IPS-NIHi11 (cell line): ENCODE measurements around the gene TGFBR3.
"Not testable (repeated sequence)": the region's sequence is repeated elsewhere in the genome, so short reads cannot be mapped to it uniquely, and the experiment has no call there.

Source experiments
- DNase-seq: peaks from one replicate; pipeline ENCODE4 v3.0.0; 2012; ENCODE audit warnings: mixed read lengths, low spot score

Gene TGFBR3

DNA sequence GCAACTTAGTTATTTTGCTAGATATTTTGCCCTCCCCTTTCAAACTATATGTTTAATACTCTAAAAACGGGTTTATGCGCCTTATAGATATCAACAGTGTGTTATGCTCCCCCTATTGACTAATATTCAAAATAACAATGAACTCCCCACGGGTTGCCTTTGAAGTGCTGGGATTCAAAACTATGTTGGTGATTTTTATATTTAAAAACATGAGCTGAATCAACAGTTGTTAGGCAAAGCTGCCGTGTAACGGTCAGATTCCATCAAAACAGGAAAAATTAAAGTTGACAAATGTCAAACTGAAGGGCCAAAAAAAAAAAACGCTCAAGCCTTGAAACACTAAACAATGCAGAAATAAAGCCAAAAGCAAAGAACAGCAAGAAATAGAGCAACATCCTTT lies 2.5 kb downstream of the TGFBR3 start:
- DNase-seq = no peak

DNA sequence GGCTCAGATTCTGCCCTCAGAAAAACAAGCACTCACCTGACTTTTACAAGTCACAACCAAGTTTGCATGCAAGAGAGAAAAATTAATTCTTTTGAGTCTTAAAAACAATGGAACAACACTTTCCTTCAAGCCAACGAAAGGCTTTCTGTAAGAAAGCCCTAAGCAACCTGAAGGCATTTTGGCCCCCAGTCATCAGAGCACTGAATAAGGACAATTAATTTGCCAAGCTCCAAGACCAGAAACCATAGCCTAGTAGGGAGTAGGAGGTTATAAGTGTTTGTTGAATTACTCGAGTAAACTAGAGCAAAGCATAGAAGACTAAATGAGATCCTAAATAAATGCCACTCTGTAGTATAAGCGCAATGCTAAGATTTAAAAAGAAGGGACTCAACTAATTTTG lies 4.7 kb downstream of the TGFBR3 start:
- DNase-seq = no peak

DNA sequence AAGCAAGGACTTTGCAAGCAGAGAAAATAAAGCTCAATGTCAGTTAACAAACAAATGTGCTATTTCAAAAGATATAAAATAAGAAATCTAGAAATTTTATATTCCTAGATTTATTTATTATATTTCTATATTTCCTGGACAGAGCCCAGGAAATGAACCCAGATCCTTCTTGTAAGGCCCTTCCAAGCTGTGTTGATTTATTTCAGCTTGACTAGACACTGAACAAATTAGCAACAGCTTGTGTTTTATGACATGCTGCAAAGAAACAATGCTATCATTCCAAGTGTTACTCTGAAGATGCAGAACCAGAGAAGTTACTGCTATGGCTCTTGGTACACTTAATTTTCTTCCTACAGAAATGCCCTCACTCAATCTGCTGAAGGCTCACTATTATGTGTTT lies 6.2 kb downstream of the TGFBR3 start:
- DNase-seq = no peak

DNA sequence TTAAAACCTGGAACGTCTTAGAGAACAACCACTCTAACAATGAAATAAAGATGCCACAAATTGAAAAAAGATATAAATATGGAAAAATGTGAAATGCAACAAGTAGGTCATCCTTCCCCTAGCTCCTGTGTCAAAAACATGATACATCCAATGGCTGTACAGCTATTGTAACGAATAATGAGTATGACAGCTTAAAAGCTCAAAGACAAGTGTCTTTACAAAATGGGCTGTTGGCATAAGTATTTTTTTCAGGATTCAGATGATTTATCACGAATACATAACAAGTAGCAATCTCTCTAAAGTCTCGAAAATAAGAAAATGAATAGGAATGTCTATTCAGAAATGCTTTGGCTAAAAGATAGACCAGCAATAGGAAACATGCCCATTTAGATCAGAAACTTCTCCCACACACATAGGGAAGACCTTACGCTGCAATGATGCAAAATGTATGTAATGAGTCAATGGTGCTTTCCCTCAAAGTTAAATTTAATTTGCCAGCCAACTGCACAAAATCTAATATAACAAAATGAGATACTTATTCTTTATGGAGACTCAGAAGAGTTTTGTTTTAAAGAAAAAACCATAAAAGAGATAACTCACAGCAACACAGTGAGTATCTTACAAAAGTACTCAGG lies 8.3 kb downstream of the TGFBR3 start:
- DNase-seq = no peak

DNA sequence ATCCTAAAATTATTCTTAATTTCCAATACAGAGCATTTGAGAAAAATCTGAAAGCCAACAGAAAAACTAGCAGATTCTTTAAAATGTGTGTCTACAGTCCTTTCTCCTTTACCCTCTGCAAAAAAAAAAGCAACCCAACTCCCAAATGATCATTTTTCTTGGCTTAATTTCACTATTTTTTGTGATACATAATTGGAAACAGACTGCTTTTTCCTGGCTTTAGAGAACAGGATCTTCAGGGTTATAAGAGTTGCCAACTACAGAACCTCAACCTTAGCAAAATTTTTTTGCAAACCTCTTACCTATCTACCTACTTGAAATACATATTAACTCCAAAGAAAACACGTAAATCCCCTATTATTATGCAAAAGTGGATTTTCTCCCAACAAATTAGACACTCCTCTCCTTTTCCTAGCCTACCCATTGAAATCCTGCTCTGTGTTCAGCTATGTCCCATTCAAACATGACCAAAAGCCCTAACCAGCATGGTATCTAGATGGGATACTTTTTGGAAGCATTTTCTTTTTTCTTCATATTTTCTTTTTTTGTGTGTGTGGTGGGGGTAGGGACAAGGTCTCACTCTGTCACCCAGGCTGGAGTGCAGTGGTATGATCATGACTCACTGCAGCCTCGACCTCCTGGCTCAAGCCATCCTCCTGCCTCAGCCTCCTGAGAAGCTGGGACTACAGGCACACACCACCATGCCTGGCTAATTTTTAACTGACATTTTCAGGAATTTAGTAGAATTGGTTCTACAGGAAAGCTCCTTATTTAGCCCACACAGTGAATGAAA lies 9.0 kb downstream of the TGFBR3 start:
- DNase-seq = no peak

DNA sequence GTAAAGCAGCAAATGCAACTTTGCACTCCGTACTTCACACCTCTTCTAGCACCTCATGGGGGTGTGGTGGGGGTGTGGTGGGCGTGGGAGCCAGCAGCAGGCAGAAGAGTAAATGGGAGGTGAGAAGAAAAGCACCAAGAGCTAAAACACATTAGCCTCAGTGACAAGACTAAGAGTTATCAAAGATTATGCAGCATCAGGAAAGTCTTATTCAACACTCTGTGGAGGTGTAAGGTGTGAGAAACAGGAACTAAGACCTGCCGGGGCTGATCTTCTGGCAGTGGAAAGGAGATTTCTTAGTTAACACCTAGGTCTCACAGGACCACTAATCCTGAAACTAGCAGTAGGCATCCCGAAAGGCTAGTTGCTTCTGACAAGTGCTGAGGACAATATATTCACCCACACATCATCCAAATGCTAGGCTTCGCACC lies 9.9 kb downstream of the TGFBR3 start:
- no peak for DNase-seq

DNA sequence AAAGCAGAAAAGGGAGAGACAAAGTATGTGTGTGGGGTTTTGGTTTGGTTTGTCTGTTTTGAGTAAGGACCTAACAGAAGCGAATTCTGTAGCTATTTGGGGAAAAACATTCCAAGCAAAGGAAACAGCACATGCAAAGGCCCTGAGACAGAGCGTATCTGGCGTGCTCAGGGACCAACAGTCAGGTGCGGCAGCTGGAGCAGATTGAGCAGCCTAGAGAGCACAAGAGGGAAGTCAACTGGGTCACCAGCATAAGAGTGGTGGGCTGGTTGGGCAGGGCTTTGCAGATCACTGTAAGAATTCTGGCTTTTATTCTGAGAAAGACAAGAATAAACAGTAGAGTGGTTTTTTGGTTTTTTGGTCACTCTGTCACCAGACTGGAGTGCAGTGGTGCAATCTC lies 11.8 kb downstream of the TGFBR3 start:
- no peak for DNase-seq

DNA sequence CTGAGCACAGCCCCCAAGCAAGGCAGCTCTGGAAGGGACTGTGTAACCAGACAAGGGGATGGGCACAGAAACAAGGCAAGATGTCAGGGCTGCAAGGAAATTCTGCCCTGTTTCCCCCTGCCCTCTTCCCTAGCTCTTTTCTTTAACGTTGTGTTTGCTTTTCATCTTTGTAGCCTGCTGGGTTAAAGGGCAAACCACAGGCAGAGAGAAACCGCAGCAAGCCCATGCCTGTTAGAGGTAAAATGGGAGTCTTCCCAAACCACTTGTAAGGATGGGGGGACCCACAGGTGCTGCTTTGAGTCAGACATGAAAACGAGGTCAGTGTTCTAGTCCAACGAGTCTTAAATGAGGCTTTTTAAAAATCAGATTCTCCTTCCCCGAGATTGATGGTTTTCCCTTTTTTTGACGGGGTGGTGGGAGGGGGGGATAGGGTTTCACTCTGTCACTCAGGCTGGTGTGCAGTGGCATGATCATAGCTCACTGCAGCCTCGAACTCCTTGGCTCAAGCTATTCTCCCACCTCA lies 13.3 kb downstream of the TGFBR3 start:
- no peak for DNase-seq

DNA sequence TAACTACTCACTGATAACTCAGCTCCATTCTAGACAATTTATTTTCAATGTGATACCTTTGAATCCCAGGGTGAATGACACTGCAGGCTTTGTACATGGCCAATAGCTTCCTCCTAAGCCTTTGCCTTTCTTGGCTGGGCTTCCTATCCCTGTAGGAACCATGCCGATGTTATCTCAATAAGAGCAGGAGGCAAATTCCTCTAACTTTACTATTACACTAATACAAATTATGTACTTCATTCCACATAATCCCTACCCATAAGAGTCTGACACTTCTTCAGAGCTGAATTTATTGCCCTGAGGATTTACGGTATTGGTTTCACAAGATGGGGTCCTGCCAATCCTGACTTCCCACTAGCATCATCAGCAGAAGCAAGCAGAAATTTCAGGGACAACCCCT lies 14.0 kb downstream of the TGFBR3 start:
- DNase-seq = no peak

DNA sequence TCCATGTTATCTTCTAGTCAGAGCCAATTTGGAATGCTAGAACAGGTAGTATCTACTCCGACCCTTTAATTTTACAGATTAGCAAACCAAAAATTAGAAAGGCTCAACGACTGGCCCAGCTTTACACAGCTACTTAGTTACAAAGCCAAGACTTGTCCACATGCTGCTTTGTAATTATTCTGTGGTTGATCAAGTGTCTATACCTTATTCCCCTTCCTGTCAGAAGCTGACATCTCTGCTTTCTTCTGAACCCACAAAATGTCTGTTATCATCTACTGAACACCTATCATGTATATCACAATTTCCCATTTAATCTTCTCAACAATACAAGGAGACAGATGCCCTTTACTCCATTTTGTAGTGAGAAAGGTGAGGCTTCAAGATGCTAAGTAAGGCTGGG lies 15.6 kb downstream of the TGFBR3 start:
- no peak for DNase-seq

DNA sequence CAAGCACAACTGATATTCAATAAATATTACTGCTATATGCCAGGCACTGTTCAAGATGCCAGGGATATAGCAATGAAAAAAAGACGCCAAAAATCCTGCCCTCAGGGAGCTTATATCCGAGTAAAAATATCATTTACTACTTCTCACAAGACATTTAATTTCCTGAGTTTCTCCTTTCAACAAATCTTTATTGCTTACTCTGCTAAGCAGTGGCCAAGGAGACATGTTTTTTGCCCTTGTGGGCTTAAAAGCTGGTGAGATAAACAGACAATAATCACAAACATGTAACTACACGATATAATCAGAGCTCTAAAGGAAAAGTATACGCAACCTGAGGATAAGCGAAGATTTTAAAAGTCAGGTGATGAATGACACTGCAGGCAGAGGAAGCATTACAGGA lies 19.5 kb downstream of the TGFBR3 start:
- DNase-seq = no peak

DNA sequence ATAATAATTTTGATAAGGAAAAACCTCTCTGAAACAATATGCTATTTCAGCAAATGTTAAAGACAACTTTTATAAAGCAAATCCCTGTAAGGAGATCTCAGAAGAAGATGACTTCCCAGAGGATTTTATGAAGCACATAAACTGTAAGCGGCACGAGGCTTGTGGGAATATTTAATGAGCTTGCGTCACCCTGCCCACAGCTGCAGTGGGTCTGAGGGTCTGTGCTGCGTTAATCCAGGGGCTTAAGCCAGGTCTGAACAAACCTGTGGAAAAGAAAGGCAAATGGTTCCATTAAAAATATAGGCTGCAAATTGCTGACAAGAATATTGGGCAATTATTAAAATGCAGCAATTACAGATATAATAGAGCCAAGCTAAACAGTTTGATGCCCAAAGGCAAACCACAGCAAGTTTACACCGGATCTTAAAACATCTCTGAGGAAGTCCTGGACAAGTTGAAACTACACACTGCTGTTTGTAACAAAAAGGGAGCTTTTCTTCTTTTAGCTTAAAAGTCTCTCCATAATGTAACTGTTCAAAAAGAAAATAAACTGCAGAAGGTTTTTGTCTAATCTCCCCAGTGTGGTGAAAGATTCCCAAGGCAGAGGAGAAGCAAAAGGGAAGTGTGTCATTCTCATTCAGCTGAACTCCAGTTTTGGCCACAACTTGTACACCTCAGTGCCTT lies 21.8 kb downstream of the TGFBR3 start:
- DNase-seq = no peak

DNA sequence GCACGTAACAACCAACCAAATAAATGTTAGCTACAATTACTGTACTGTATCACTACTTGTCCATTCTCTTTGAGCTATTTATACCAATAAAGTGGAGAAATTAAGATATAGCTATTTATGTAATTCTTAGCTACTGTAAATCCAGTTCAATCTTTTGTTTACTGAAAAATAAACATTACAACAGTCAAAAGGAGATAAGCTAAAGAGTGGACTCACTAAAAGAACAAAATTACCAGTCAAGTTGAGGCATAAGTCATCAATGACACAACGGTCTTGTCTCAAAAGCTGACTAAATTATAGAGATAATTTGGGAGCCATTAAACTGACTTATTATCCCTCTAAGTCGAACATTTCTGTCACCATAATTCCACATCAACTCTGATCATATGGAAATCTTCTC lies 22.5 kb downstream of the TGFBR3 start:
- no peak for DNase-seq

DNA sequence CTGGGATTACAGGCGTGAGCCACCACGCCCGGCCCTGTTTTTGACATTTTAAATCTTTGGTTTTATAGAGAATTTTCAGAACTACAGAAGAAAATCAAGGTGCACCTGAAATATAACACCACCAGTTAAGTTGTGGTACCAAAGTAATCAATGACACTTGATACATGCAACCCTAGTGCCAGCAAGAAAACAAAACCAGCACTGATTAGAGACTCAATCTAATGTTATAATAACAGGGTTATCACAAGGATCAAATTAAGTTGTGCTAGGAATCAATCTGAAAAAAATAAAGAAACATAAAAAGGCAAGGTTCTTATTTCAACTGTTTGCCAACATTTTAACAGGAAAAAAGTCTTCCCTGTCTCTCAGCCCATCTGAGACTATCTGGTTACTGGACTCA lies 23.8 kb downstream of the TGFBR3 start:
- DNase-seq = no peak

DNA sequence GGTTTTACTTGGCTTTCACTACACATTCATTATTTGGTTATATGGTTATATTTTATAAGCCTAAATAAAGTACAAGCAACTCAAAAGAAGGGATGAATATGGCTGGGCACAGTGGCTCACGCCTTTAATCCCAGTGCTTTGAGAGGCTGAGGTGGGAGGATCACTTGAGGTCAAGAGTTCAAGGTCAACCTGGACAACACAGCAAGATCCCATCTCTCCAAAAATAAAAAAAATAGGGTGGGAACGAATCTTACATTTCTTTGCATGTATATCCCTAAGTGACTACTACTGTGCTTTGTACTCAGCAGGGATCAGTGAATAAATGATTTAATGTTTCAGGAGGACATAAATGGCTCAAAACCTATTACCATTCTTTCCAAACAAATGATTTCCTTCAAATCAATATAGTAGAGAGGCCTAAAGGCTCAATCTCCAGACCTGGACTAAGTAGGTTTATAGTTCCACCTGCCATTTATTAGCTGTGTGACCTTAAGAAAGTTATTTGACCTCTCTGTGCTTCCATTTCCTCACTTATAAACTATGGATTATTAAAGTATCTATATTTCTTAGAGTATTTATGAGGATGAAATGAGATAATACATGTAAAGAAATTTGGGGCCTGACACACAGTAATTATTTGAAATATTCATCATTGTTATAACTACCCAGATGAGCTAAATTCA lies 28.3 kb downstream of the TGFBR3 start:
- no peak for DNase-seq

DNA sequence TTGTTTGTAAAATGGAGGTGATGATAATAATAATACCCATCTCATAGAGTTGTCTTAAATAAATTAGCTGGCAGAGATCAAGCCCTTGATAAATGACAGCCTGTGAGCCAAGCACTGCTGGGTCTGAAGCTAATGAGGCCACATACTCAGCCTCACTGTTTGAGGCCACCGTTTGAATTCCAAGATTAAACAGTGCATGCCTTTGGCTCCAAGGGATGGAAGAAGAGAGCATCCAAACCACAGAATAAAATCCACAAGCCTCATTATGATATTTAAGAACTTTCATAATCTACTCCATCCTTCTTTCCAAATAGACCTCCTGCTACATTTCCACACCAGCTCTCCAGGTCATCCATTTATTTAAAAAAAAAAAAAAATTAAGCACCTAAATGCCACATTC lies 29.0 kb downstream of the TGFBR3 start:
- no peak for DNase-seq

DNA sequence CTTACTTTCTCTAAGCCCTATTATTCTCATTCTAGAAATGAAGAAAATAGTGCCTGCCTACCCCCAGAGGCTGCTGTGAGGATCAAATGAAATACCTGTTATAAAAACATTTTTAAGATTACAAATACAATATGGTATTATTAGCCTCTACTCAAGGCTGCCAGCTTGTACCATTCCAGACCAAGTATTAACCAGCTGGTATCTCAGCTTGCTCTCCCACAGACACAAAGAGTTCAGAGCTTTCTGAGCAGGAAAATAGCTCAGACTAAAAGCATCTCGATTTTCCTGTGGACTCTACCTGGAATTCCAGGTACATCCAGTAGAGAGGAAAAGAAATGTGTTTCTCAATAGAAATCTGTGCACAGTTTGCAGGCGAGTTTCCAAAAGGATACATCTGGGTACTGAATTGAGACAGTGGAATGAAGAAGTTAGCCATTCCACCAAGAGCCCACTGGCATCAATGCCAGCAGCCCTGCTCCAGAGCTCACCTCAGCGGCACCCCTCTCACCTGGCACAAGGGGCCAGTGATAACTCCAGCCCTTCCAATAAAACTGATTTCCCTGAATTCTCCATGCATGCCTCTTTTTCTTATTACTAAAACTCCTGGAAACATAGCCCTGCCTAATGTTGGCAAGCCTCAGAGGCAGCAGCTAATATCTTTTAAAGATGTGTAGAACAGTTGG lies 31.0 kb downstream of the TGFBR3 start:
- no peak for DNase-seq

DNA sequence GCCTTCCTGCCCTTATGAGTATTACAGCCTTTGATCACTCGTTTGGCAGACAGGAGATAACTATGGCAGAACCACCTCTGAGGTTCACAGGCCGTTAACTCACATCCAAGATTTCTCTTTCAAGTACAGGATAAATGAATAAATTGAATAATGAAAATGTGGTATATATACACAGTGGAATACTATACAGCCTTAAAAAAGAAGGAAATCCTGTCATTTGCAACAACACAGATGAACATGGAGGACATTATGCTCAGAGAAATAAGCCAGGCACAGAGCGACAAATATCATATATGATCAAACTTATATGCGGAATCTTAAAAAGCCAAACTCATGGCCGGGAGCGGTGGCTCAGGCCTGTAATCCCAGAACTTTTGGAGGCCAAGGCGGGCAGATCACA lies 32.6 kb downstream of the TGFBR3 start:
- no peak for DNase-seq

DNA sequence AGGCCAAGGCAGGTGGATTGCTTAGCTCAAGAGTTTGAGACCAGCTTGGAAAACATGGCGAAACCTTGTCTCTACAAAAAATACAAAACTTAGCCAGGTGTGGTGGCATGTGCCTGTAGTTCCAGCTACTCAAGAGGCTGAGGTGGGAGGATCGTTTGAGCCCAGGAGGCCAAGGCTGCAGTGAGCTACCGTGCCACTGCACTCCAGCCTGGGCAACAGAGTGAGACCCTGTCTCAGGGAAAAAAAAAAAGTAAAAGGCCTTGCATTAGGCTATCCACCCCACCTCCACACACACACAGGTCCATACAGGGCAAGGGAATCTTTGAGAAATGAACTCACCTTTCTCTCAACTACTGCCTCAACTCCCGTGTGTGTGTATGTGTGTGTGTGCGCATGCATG lies 33.9 kb downstream of the TGFBR3 start:
- DNase-seq = not testable (repeated sequence)

DNA sequence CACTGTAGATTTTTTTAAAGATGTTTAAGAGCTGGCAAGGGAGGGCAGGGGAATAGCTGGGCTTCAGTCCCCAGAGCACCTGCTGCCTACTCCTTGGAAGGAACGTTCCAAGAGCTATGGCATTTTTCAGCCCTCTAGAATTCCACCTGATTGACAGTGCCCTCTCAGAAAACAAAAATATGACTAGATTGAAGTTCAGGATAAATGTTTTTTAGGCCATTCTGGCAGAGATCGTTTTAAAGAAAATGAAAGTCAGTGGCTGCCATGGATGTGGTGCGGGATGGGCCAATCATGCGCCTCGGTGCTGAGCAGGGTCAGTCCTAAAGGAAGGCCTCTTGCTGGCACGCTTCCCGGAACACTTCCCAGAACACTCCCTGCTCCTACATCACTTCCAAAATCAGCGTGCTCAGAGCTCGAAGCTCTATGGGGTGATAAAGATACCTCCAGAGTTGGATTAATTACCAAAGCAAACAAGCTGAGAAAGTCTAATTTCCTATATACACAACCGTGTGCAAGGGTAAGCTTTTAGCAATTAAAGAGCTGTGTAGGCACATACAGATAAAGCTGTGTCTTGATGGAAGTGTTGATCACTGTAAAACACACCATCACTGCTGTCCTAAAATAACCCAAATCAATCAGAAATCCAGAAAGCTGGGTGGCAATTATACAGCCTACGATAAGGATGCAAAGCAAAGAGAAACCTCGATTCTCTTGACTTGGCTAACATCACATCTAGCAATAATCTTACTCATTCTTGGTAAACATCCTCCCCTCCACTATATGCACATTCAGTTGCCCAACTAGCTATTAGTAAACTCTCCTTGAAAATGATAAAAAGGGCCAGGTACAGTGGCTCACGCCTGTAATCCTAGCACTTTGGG lies 34.6 kb downstream of the TGFBR3 start:
- peak; percentile 19 for DNase-seq

DNA sequence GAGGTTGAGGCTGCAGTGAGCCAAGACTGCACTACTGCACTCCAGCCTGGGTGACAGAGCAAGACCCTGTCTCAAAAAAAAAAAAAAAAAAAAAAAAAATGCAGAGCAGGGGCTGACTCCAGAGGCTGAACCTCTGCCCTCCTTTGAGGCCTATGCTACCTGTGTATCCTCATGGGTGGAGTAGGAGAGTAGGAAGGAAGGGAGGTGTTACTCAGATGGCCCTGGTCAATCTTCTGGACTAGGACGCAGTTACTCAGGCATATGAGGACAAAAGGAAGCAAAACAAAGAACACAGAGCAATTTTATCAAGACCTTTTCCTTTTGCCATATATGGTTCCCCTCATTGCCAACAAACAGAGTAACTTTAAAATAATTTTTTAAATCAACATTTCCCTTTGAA lies 35.2 kb downstream of the TGFBR3 start:
- DNase-seq = no peak
